C4-2B (cell line): Measurements from ENCODE around the gene MSMP.

ENCODE experiments used
- CTCF ChIP-seq: fragments of 450-650 bp; conservative IDR thresholded peaks from 2 replicates; pipeline ENCODE4 v1.5.1; 2017; ENCODE audit warnings: mild to moderate bottlenecking
- ZFX ChIP-seq: fragments of 450-650 bp; IDR thresholded peaks from 2 replicates; pipeline ENCODE4 v1.6.1; 2017

GRCh38 chr9:35778496-35778895 is 24.4 kb upstream of the MSMP start:
- TF ChIP-seq CTCF (no peak), ZFX (no peak)
